ENCODE measurements around the gene PALB2. TPM values are rescaled to one million over a fixed set of nuclear protein-coding genes. Genes with fewer than 3 reads are reported as not detected.
"Not testable (repeated sequence)": the region's sequence is repeated elsewhere in the genome, so short reads cannot be mapped to it uniquely, and the experiment has no call there.

Gene PALB2
- total RNA-seq, 4 donors from 2014 or later, result 9.1 to 16.0 (median 12.4) TPM

- WGBS, 2 donors, result 59 to 62% methylated on average over 8 of the region's 8 CpGs
- Histone ChIP-seq H3K9me3 (no peaks in the 10 kb centered on the region), H3K4me3 (no peak overlapping the region), H3K4me1 (peaks cover 0 to 27% (median 11%) of the 10 kb centered on the region in 3 donors), H3K27me3 (no peaks in the 10 kb centered on the region), H3K36me3 (peaks cover 0 to 86% (median 20%) of the 10 kb centered on the region in 3 donors), H3K27ac (peak overlapping the region; percentile 51 to 81 (median 68))
- no peak for DNase-seq
- intact Hi-C loops (cut with DNase I), result no loop called here
- no peak for TF ChIP-seq POLR2A (IDR thresholded peaks at IDR 0.05)
- no peak for TF ChIP-seq CTCF (IDR thresholded peaks at IDR 0.05)
Observed at GRCh38 chr16:23629516-23629915, 11.6 kb downstream of the PALB2 start.

GRCh38 chr16:23624092-23624491 lies 17.0 kb downstream of the PALB2 start:
- Histone ChIP-seq H3K9me3 (no peaks in the 10 kb centered on the region), H3K36me3 (peaks cover 14 to 96% (median 37%) of the 10 kb centered on the region in 3 donors), H3K4me3 (no peak overlapping the region), H3K27me3 (no peaks in the 10 kb centered on the region), H3K27ac (no peak overlapping the region), H3K4me1 (peaks cover 0 to 8% (median 4%) of the 10 kb centered on the region in 3 donors)
- intact Hi-C loops (cut with DNase I), result no loop called here
- TF ChIP-seq POLR2A (IDR thresholded peaks at IDR 0.05) (no peak), CTCF (IDR thresholded peaks at IDR 0.05) (no peak)
- DNase-seq, result no peak

GRCh38 chr16:23615805-23616204 lies 25.3 kb downstream of the PALB2 start:
- Histone ChIP-seq H3K27ac (no peak overlapping the region), H3K36me3 (peaks cover 3 to 97% (median 6%) of the 10 kb centered on the region in 3 donors), H3K4me3 (no peak overlapping the region), H3K9me3 (no peaks in the 10 kb centered on the region), H3K4me1 (no peaks in the 10 kb centered on the region), H3K27me3 (no peaks in the 10 kb centered on the region)
- intact Hi-C loops (cut with DNase I), result no loop called here
- TF ChIP-seq POLR2A (IDR thresholded peaks at IDR 0.05), result no peak
- TF ChIP-seq CTCF (IDR thresholded peaks at IDR 0.05), result no peak
- DNase-seq, result no peak
- WGBS, 2 donors, result 94 to 96% methylated on average over 9 of the region's 9 CpGs

- Histone ChIP-seq H3K27me3 (no peaks in the 10 kb centered on the region), H3K27ac (no peak overlapping the region), H3K9me3 (no peaks in the 10 kb centered on the region), H3K4me1 (no peaks in the 10 kb centered on the region), H3K4me3 (no peak overlapping the region), H3K36me3 (peaks cover 0 to 97% (median 4%) of the 10 kb centered on the region in 3 donors)
- 95 to 100% methylated on average over 3 of the region's 3 CpGs for WGBS, 2 donors
- TF ChIP-seq POLR2A (IDR thresholded peaks at IDR 0.05) (no peak), CTCF (IDR thresholded peaks at IDR 0.05) (no peak)
- no peak for DNase-seq
- intact Hi-C loops (cut with DNase I), result no loop called here
Observed at GRCh38 chr16:23611936-23612335, 29.2 kb downstream of the PALB2 start.

GRCh38 chr16:23610905-23611304 lies 30.2 kb downstream of the PALB2 start:
- H3K36me3 ChIP-seq, result peaks cover 0 to 97% (median 8%) of the 10 kb centered on the region in 3 donors
- 94 to 97% methylated on average over 6 of the region's 6 CpGs for WGBS, 2 donors
- H3K4me1 ChIP-seq; H3K27ac ChIP-seq; DNase-seq; intact Hi-C loops (cut with DNase I); H3K9me3 ChIP-seq; H3K27me3 ChIP-seq; H3K4me3 ChIP-seq: not testable (repeated sequence)

- 92 to 100% methylated on average over 1 of the region's 1 CpG for WGBS, 2 donors
- H3K9me3 ChIP-seq, result no peaks in the 10 kb centered on the region
- TF ChIP-seq POLR2A (IDR thresholded peaks at IDR 0.05) (no peak), CTCF (IDR thresholded peaks at IDR 0.05) (no peak)
- no peak for DNase-seq
- H3K27ac ChIP-seq, result no peak overlapping the region
- intact Hi-C loops (cut with DNase I), result no loop called here
- no peak overlapping the region for H3K4me3 ChIP-seq
- no peaks in the 10 kb centered on the region for H3K4me1 ChIP-seq
- peaks cover 0 to 97% (median 4%) of the 10 kb centered on the region in 3 donors for H3K36me3 ChIP-seq
- no peaks in the 10 kb centered on the region for H3K27me3 ChIP-seq
Observed at GRCh38 chr16:23609929-23610328, 31.2 kb downstream of the PALB2 start.

Data from esophagus squamous epithelium (tissue), 5 donors.